Astrocyte of the spinal cord (primary cell): ENCODE measurements around the gene RRBP1.

Experiments
- DNase-seq: peaks from one replicate; pipeline ENCODE4 v3.0.0; 2011; ENCODE audit warnings: low read depth, low spot score
- H3K4me3 ChIP-seq: 2 replicates; pipeline ENCODE4 v1.5.1; 2011; ENCODE audit warnings: low read depth, mild to moderate bottlenecking, low read length, moderate library complexity
- CTCF ChIP-seq: IDR thresholded peaks from 2 replicates; pipeline ENCODE4 v1.5.1; 2012; ENCODE audit warnings: low read depth, mild to moderate bottlenecking, low read length, inconsistent platforms
- in situ Hi-C: cut with HindIII; loops from 2 replicates; pipeline ENCODE4 v1.10.0; 2017; ENCODE audit warnings: low sequenced_read_pairs

Gene RRBP1

GRCh38 chr20:17586250-17586649 lies 95.8 kb downstream of the RRBP1 start:
- no peak for TF ChIP-seq CTCF
- no peak for DNase-seq
- in situ Hi-C loops, result no loop called here
- H3K4me3 ChIP-seq, result no peak overlapping the region

GRCh38 chr20:17584689-17585088 lies 97.4 kb downstream of the RRBP1 start:
- in situ Hi-C loops, result no loop called here
- no peak for TF ChIP-seq CTCF
- no peak overlapping the region for H3K4me3 ChIP-seq
- DNase-seq, result peak; percentile 29

GRCh38 chr20:17583126-17583525 lies 98.9 kb downstream of the RRBP1 start:
- TF ChIP-seq CTCF, result no peak
- H3K4me3 ChIP-seq, result no peak overlapping the region
- no peak for DNase-seq
- in situ Hi-C loops, result no loop called here

GRCh38 chr20:17580895-17581294 lies 101.1 kb downstream of the RRBP1 start:
- no peak for TF ChIP-seq CTCF
- H3K4me3 ChIP-seq, result no peak overlapping the region
- DNase-seq, result no peak
- in situ Hi-C loops, result no loop called here

GRCh38 chr20:17579369-17580039 lies 102.5 kb downstream of the RRBP1 start:
- DNase-seq, result no peak
- in situ Hi-C loops, result no loop called here

GRCh38 chr20:17576215-17576614 lies 105.8 kb downstream of the RRBP1 start:
- no peak overlapping the region for H3K4me3 ChIP-seq
- DNase-seq, result no peak
- in situ Hi-C loops, result no loop called here
- no peak for TF ChIP-seq CTCF

More at GRCh38 chr20:17579369-17580039, 102.5 kb downstream of the RRBP1 start:
- no peak for TF ChIP-seq CTCF
- H3K4me3 ChIP-seq, result no peak overlapping the region
